GM12878 (cell line): ENCODE measurements around the gene HIKESHI. TPM values are rescaled to one million over a fixed set of nuclear protein-coding genes. Genes with fewer than 3 reads are reported as not detected.

Experiments
- CBX5 ChIP-seq: sonication (generic); IDR thresholded peaks from 2 replicates; pipeline ENCODE4 v1.6.1; 2016; ENCODE audit warnings: low read depth, moderate library complexity, mild to moderate bottlenecking, inconsistent platforms
- EP300 ChIP-seq, 2 experiments: fragments of 150-350 bp in 1 of 2; IDR thresholded peaks; 2 replicates each; pipeline ENCODE4 v1.6.1; 2011 to 2012; ENCODE audit warnings: low read depth in 2 of 2, low read length in 2 of 2, borderline replicate concordance in 1 of 2, improper control_type of control experiment in 1 of 2, inconsistent platforms in 1 of 2; ENCODE audit not compliant: control insufficient read depth in 1 of 2
- IKZF1 ChIP-seq: fragments of 450-650 bp; conservative IDR thresholded peaks from 2 replicates; pipeline ENCODE4 v1.6.1; 2017; ENCODE audit warnings: antibody characterized with exemption, mild to moderate bottlenecking
- NFXL1 ChIP-seq: fragments of 450-650 bp; IDR thresholded peaks from 2 replicates; pipeline ENCODE4 v1.6.1; 2017; ENCODE audit warnings: antibody characterized with exemption, mild to moderate bottlenecking, borderline replicate concordance
- polyA plus RNA-seq, 11 experiments: library from polyadenylated mRNA; depleted of rRNA in 4 of 11; unstranded in 6 of 11; stranded (reverse) in 5 of 11; fragments of >200 nt; fragmentation: Nextera tagmentation in 4 of 11; fragmentation: Illumina TruSeq in 1 of 11; extraction: Ambion mirVana in 4 of 11; extraction: Trizol in 1 of 11; gene quantifications; 1 replicate in 1 of 11; 2 replicates in 10 of 11; pipeline versions ENCODE4 v1.2.1 to v1.2.3, GENCODE V29; 2011 to 2016; ENCODE audit warnings: inconsistent platforms in 2 of 11, missing spikeins in 2 of 11, low read depth in 1 of 11
- total RNA-seq, 4 experiments: library from RNA; depleted of rRNA in 3 of 4; stranded (reverse); fragments of >200 nt in 3 of 4; fragmentation: Illumina TruSeq in 1 of 4; extraction: Trizol in 1 of 4; gene quantifications; 2 replicates each; pipeline versions ENCODE4 v1.2.1 to v1.2.3, GENCODE V29; 2013 to 2021
- TF ChIP-seq, protein P1 (sequence below): fragments of 450-650 bp; IDR thresholded peaks from 2 replicates; pipeline ENCODE4 v1.6.1; 2017; ENCODE audit warnings: mild to moderate bottlenecking, moderate library complexity
- TF ChIP-seq, protein P2 (sequence below): fragments of 450-650 bp; IDR thresholded peaks from 2 replicates; pipeline ENCODE4 v1.6.1; 2017; ENCODE audit warnings: mild to moderate bottlenecking
- TF ChIP-seq, protein P3 (sequence below): IDR thresholded peaks from 2 replicates; pipeline ENCODE4 v1.6.1; 2012; ENCODE audit warnings: low read length, inconsistent platforms
- TF ChIP-seq, protein P4 (sequence below): fragments of 450-650 bp; formaldehyde crosslinking; IDR thresholded peaks from 2 replicates; pipeline ENCODE4 v1.5.0; 2022; ENCODE audit warnings: mild to moderate bottlenecking, missing genetic modification characterization

HIKESHI gene
- total and polyA plus RNA-seq, 10 of the 15 experiments (the other 5 are each of a cell fraction or from before 2014, with no cell fraction given): 42.3 to 228 (median 85.7) TPM

DNA sequence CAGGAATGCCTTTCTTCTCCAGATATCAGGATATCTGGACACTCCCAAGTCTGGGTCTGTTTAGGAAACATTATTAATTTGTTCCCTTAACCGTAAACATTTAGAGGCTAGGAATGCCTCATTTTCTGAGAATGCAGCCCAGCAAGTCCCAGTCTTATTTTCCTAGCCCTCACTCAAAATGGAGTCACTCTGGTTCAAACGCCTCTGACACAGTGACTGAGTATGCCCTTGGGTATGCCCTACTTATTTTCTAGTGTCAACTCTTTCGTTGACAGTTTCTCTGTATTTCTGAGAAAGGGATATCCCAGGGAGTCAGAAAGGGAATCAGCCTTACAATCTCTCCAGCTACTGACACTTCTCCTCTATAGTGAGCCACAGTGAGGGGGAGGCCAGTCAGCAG lies 56.7 kb downstream of the HIKESHI start (continued):
- TF ChIP-seq, protein P1, sequence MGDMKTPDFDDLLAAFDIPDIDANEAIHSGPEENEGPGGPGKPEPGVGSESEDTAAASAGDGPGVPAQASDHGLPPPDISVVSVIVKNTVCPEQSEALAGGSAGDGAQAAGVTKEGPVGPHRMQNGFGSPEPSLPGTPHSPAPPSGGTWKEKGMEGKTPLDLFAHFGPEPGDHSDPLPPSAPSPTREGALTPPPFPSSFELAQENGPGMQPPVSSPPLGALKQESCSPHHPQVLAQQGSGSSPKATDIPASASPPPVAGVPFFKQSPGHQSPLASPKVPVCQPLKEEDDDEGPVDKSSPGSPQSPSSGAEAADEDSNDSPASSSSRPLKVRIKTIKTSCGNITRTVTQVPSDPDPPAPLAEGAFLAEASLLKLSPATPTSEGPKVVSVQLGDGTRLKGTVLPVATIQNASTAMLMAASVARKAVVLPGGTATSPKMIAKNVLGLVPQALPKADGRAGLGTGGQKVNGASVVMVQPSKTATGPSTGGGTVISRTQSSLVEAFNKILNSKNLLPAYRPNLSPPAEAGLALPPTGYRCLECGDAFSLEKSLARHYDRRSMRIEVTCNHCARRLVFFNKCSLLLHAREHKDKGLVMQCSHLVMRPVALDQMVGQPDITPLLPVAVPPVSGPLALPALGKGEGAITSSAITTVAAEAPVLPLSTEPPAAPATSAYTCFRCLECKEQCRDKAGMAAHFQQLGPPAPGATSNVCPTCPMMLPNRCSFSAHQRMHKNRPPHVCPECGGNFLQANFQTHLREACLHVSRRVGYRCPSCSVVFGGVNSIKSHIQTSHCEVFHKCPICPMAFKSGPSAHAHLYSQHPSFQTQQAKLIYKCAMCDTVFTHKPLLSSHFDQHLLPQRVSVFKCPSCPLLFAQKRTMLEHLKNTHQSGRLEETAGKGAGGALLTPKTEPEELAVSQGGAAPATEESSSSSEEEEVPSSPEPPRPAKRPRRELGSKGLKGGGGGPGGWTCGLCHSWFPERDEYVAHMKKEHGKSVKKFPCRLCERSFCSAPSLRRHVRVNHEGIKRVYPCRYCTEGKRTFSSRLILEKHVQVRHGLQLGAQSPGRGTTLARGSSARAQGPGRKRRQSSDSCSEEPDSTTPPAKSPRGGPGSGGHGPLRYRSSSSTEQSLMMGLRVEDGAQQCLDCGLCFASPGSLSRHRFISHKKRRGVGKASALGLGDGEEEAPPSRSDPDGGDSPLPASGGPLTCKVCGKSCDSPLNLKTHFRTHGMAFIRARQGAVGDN: no peak
- TF ChIP-seq IKZF1 (no peak), NFXL1 (no peak), EP300 (IDR thresholded peaks at IDR 0.05; ENCODE audit: borderline replicate concordance in 1 of 2, control insufficient read depth in 1 of 2, low read depth in 2 of 2, low read length in 2 of 2) (no peak), CBX5 (no peak)
- TF ChIP-seq, protein P2, sequence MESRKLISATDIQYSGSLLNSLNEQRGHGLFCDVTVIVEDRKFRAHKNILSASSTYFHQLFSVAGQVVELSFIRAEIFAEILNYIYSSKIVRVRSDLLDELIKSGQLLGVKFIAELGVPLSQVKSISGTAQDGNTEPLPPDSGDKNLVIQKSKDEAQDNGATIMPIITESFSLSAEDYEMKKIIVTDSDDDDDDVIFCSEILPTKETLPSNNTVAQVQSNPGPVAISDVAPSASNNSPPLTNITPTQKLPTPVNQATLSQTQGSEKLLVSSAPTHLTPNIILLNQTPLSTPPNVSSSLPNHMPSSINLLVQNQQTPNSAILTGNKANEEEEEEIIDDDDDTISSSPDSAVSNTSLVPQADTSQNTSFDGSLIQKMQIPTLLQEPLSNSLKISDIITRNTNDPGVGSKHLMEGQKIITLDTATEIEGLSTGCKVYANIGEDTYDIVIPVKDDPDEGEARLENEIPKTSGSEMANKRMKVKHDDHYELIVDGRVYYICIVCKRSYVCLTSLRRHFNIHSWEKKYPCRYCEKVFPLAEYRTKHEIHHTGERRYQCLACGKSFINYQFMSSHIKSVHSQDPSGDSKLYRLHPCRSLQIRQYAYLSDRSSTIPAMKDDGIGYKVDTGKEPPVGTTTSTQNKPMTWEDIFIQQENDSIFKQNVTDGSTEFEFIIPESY: no peak
- TF ChIP-seq, protein P3, sequence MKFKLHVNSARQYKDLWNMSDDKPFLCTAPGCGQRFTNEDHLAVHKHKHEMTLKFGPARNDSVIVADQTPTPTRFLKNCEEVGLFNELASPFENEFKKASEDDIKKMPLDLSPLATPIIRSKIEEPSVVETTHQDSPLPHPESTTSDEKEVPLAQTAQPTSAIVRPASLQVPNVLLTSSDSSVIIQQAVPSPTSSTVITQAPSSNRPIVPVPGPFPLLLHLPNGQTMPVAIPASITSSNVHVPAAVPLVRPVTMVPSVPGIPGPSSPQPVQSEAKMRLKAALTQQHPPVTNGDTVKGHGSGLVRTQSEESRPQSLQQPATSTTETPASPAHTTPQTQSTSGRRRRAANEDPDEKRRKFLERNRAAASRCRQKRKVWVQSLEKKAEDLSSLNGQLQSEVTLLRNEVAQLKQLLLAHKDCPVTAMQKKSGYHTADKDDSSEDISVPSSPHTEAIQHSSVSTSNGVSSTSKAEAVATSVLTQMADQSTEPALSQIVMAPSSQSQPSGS: no peak
- TF ChIP-seq, protein P4, sequence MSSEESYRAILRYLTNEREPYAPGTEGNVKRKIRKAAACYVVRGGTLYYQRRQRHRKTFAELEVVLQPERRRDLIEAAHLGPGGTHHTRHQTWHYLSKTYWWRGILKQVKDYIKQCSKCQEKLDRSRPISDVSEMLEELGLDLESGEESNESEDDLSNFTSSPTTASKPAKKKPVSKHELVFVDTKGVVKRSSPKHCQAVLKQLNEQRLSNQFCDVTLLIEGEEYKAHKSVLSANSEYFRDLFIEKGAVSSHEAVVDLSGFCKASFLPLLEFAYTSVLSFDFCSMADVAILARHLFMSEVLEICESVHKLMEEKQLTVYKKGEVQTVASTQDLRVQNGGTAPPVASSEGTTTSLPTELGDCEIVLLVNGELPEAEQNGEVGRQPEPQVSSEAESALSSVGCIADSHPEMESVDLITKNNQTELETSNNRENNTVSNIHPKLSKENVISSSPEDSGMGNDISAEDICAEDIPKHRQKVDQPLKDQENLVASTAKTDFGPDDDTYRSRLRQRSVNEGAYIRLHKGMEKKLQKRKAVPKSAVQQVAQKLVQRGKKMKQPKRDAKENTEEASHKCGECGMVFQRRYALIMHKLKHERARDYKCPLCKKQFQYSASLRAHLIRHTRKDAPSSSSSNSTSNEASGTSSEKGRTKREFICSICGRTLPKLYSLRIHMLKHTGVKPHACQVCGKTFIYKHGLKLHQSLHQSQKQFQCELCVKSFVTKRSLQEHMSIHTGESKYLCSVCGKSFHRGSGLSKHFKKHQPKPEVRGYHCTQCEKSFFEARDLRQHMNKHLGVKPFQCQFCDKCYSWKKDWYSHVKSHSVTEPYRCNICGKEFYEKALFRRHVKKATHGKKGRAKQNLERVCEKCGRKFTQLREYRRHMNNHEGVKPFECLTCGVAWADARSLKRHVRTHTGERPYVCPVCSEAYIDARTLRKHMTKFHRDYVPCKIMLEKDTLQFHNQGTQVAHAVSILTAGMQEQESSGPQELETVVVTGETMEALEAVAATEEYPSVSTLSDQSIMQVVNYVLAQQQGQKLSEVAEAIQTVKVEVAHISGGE: no peak
